ENCODE measurements around the gene NALF2.

The NALF2 gene

DNA sequence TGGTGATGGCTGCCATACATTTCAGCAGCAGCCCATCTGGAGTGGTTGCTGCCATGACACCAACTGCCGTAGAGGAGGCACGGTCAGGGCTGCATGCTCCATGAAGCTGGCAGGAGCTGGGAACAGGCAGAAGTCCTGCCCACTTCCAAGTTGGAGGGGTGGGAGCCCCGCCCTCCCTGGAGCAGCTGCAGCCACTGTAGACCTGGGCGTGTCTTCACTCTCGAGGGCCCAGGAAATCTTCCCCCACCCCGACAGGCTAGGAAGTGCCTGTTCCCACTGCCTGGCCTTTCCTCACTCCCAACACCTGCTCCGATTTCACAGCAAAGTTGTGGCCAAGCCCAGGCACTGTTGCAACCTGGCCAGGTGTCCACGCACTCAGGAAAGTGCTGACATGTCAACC lies 42.3 kb downstream of the NALF2 start:
- no peak for DNase-seq (ENCODE audit: low read depth)
- TF ChIP-seq, protein P1, sequence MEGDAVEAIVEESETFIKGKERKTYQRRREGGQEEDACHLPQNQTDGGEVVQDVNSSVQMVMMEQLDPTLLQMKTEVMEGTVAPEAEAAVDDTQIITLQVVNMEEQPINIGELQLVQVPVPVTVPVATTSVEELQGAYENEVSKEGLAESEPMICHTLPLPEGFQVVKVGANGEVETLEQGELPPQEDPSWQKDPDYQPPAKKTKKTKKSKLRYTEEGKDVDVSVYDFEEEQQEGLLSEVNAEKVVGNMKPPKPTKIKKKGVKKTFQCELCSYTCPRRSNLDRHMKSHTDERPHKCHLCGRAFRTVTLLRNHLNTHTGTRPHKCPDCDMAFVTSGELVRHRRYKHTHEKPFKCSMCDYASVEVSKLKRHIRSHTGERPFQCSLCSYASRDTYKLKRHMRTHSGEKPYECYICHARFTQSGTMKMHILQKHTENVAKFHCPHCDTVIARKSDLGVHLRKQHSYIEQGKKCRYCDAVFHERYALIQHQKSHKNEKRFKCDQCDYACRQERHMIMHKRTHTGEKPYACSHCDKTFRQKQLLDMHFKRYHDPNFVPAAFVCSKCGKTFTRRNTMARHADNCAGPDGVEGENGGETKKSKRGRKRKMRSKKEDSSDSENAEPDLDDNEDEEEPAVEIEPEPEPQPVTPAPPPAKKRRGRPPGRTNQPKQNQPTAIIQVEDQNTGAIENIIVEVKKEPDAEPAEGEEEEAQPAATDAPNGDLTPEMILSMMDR (IDR thresholded peaks at IDR 0.05; ENCODE audit: low read depth, low read length, missing control alignments) = no peak
- no peak overlapping the region for H3K4me3 ChIP-seq (ENCODE audit: low read depth, low read length)

DNA sequence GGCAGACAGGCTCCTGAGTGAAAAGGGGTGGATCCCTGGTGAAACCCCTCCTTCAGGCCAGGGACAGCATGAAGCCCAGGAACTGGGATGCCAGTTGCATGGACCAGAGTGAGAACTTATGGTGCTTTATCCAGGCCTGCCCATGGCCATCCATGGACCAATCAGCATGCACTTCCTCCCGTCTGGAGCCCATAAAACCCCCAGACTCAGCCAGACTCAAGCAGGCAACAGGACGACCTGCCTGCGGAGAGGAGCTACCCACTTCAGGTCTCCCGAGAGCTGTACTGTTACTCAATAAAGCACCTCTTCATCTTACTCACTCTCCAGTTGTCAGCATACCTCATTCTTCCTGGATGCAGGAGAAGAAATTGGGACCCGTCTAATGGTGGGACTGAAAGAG lies 42.9 kb downstream of the NALF2 start:
- DNase-seq (ENCODE audit: low read depth) = no peak
- no peak overlapping the region for H3K4me3 ChIP-seq (ENCODE audit: low read depth, low read length)
- TF ChIP-seq, protein P1 (IDR thresholded peaks at IDR 0.05; ENCODE audit: low read depth, low read length, missing control alignments) = no peak

DNA sequence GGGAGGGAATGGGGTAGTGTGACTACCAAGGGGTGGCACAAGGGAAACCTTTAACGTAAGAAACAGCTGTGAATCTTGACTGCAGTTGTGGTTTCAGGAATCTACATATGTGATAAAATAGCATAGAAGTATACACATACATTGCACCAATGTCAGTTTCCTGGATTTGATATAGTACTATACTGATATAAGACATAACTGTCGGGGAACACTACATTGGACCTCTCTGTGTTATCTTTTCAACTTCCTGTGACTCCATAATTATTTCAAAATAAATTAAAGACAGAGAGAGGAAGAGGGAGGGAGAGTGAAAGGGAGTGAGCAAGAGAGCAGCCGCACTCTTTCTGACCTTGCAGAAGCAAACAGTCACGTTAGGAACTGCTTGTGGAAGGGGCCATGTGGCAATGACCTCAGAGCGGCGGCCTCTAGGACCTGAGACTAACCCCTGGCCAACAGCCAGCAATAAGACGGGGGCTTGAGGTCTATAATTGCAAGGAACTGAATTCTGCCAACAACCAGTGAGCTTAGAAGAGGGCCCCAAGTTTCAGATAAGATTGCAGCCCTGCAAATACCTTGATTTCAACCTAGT lies 47.4 kb downstream of the NALF2 start:
- no peak overlapping the region for H3K4me3 ChIP-seq (ENCODE audit: low read depth, low read length)
- DNase-seq (ENCODE audit: low read depth) = no peak
- TF ChIP-seq, protein P1 (IDR thresholded peaks at IDR 0.05; ENCODE audit: low read depth, low read length, missing control alignments) = no peak

DNA sequence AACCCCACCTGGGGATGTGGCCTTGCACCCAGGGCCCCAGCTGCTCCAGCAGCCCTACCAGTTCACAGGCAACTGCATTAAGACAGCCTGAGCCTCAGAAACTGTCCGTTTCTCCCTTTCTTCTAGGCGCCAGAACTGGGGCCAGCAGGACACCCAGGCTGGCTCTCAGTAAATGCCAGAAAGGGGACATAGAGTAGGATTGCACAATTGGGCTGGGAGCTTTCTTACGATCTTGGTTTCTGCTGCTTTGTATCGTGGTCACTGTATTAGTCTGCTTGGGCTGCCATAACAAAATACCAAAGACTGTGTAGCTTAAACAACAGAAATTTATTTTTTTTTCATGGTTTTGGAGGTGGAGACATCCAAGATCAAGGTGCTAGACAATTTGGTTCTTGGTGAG lies 48.4 kb downstream of the NALF2 start:
- no peak for DNase-seq (ENCODE audit: low read depth)
- TF ChIP-seq, protein P1 (IDR thresholded peaks at IDR 0.05; ENCODE audit: low read depth, low read length, missing control alignments) = no peak
- no peak overlapping the region for H3K4me3 ChIP-seq (ENCODE audit: low read depth, low read length)

All from GM12864 (cell line).